NCI-H226 (cell line): ENCODE data around the gene CRACR2B.
A peak's percentile ranks its signal among the peaks of the same experiment; 100 is the strongest.

Source experiments
- DNase-seq: peaks from one replicate; pipeline ENCODE4 v3.0.0-alpha.2; 2015

Gene CRACR2B

GRCh38 chr11:827897-828192 lies at the start of gene CRACR2B:
CRACR2B (plus strand) TSS chr11:827919; CDS start chr11:828608, 689 bp downstream.
- DNase-seq, result no peak

DNA sequence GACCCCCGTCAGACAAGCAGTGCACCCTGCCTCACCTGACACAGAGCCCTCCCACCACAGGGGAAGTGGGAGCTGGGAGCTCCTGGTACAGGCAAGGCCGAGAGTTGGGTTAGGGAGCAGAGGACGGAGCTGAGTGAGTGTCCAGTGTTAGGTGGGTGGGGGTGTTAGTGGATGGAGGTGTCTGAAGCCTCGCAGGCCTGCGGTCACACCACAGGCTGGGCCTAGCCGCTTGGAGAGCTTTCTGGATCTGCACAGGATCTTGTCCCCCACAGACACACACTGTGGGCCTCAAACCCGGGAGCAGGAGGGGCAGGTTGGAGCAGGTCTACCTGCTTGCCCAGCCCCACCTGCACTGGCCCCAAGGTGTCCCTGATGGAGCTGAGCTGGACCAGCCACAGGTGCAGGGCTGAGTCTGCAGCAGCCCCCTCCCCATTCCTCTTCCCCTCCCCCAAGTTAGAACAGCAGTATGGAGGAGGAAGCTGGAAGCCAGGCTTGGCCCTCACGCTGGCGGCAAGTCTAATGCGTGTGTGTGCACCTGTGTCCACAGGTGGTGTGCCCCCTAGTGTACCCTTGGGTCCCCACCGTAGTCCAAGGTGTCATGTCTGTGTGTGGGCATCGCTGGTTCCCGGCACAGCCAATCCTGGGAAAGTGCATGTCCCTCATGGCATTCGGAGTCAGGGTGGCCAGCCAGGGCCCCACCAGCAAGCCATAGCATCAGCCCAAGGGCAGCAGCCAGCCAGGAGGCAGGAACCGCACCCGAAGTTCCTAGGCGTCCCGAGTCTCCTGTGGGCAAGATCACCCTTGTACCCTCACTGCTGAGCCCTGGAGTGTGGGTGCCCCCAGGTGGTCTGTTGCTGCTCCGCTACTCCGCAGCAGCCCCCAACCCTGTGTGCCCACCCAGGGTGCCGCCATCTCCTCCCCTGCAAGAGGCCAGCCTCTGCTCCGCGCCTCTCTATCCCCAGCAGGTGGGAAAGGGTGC lies 48.5 kb upstream of the CRACR2B start:
- DNase-seq, result no peak

GRCh38 chr11:779955-780532 lies 47.7 kb upstream of the CRACR2B start:
- DNase-seq, result no peak

DNA sequence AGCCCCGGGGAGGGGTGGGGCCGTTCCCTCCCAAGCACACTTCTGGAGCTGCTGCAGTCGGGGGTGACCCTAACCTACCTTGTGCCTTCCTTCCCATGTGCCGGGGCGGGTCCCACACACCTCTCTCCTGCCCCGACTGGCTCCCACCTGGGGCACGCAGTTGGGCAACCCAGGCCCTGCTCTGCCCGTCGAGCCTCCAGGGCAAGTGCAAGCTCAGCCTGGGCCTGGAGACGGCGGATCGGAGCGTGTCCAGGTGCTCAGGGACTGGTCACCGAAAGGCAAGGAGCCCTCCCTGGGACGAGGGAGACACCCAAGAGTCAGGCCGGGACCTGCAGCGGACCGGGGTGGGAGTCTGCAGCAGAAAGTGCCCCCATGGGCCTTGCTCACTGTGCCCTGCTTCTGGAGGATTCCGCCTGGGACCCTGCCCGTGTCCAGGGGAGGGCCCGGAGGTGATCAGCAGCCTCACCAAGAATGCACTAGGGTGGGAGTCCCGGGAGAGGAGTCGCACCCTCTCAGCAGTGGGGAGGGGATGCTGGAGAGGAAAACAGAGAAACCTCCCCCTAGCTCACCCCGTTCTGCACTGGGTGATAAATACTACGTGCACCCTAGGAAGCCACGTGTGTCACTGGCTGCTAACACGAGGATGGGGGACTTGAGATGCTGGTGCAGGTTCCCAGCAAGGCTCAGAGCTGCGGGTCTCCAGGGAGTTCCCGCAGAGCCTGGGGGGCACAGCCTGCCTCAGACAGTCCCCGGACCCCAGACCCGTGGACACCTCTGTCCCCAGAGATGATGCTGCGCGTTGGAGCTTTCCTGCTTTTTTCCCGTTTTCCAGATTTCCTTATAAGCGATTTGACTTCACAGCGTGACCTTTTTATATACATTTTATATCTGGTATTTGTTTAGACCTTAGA lies 45.2 kb upstream of the CRACR2B start:
- no peak for DNase-seq

GRCh38 chr11:783581-784015 lies 44.1 kb upstream of the CRACR2B start:
- peak; percentile 40 for DNase-seq

DNA sequence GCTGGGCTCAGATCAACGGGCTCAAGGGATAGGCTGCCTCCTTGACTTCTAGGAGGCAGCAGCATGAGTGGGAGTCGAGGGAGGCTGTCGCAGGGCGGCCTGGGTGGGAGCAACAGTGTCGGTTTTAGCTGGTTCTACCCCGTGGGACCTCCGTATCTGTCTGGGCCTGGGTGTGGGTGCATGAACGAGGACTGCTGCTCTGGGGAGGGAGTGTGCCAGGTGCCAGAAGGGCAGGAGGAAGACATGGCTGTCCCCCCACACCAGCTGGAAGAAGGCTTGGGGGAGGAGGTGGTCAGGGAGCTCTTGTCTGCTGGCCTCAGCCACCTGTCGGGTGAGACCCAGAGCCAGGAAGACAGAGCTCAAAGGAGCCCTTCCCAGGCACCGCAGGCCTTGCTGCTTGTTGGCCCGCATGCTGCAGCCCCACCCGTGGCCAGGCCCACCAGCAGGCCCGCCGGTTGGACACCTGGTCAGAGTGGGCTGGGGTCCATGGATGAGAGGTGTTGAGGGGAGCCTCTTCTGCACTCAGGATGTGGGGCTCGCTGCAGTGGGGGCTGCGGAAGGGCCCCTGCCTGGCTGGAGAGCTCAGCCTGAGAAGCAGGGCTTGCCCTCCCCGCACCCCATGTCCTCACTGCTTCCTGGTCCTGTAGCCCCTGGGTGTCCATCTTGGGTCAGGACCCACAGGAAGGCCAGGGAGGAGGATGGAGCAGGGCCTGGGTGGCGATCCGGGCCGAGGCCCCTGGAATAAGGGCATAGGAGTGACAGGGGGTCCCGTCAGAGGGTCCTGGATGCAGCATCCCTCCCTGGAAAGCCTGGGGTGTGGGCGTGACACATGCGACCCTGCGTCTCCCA lies 41.3 kb upstream of the CRACR2B start:
- no peak for DNase-seq

- no peak for DNase-seq
Measured at GRCh38 chr11:787084-787675, 40.5 kb upstream of the CRACR2B start.

DNA sequence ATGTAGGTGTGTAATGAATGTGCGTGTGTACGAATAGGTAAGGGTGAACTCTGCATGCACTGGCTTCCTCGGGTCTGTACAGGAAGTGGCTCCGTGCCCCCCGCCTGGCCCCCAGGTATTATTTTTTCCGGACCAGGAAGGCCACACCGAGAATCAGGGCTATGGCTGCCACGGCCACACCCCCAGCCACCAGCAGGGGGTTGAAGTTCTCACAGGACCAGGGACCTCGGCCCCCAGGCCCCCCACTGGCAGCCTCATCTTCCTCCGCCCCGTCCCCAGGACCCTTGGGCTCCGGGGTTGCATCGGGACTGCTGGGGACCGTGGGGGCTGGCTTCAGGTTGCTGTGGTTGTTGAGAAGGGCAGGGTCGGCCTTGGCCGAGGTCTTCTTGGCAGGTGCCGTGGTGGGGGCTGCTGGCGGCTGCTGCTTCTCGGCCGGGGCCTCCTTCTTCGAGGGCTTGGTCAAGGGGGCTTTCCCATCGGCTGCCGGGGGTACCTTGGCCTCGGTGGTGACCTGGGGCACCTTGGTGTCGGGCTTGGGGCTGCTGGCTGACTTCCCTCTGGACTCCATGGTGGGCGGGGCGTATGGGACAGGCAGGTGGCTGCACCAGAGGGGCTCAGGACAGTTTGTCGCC lies 39.6 kb upstream of the CRACR2B start:
- no peak for DNase-seq

DNA sequence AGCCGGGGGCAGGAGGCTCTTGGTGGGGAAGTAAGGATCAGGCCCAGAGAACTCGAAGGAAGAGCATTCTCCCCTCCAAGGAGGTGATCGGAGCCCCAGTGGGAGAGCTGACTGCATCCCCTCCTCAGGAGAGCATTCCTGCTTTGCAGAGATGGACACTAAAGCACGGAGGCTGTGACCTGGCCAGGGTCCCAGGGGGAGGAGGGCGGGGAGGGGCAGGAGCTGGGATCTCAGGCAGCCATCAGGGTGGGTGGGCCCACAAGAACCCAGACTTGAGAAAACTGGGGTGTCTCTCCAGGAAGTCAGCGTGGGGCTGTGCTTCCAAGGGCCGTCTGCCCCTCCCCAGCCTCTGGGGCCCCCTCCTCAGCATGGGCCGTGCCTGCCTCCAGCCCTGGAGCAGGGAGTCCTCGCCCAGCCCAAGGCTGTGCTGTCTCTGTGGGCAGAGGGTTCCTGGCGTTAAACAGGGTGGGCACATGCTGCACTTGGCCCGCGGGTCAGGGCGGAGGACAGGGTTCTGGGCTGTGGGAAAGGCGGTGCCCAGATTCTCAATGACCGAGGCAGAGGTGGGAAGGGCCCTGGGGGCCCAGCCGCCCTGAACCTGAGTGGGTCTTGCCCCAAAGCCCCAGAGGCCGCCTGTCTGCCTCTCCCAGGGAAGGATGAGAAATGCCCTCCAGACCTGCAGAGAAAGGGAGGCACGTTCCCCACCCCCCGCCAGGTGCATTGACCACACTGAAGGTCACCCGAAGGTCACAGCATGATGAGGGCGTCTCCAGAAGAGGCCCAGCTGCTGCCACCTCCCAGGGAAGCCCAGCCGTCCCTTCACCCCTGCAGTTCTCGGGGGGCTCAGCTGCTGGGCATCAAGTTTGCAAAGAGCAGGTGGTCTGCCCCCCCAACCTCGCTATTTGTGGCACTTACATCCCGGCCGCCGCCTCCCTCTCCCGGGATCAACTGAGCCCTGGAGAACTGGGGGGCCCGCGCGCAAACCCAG lies 38.5 kb upstream of the CRACR2B start:
- DNase-seq, result no peak

- no peak for DNase-seq
Measured at GRCh38 chr11:789943-790342, 37.8 kb upstream of the CRACR2B start, which contains the start of gene CEND1. CEND1 (minus strand) TSS chr11:790090; CDS start chr11:788576, 1,514 bp downstream.

- DNase-seq, result peak; percentile 55
Measured at GRCh38 chr11:790721-791564, 36.8 kb upstream of the CRACR2B start.

- no peak for DNase-seq
Measured at GRCh38 chr11:791658-792534, 35.8 kb upstream of the CRACR2B start.

- no peak for DNase-seq
Measured at GRCh38 chr11:792535-792821, 35.2 kb upstream of the CRACR2B start.

GRCh38 chr11:792873-793272 lies 34.8 kb upstream of the CRACR2B start:
- no peak for DNase-seq

- no peak for DNase-seq
Measured at GRCh38 chr11:793556-793955, 34.2 kb upstream of the CRACR2B start.

DNA sequence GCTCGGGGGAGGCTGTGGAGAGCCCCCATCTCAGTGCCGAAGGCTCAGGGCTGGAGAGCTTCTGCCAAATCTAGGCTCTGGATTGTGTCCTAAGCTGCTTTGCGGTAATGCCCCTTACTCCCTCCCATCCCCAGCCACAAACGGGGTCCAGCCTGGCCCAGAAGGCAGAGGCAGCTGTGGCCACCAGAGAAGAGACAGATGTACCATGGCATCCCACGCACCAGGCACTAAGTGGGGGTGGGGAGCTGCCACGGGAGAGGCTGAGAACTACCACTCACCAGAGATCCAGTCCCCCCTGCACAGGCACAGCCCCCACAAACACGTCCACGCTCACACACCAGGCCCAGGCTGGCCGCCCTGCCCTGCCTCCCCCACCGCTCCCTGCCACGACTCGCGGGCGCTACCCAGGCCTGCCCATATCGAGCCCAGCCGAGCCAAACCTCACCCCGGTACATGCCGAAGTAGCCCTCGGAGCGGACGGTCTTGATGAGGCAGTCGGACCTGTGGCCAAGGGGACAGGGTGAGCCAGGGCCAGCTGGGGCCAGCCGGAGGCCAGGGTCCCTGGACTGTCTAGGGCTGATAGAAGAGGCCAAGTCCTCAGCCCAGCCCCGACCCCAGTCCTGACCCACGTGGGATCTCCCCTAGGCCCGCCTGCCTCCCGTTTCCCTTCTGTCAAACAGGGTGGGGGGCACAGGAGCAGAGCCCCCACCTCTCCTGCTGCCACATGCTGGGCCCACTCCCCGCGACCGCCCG lies 33.5 kb upstream of the CRACR2B start:
- no peak for DNase-seq
